GM18868 (cell line): ENCODE results near the gene SNX18.

ENCODE experiments used
- ATAC-seq: cut with Tn5 transposase; IDR thresholded peaks from one replicate; pipeline ENCODE4 v1.9.1; 2021; ENCODE audit warnings: mild to moderate bottlenecking, moderate library complexity; ENCODE audit not compliant: unreplicated experiment

SNX18 gene

GRCh38 chr5:54538156-54538555 is 20.6 kb downstream of the SNX18 start:
- ATAC-seq: no peak

GRCh38 chr5:54539001-54539400 is 21.4 kb downstream of the SNX18 start:
- ATAC-seq: no peak

- no peak for ATAC-seq
Observed at GRCh38 chr5:54540286-54540685, 22.7 kb downstream of the SNX18 start.

GRCh38 chr5:54541823-54542783 is 24.5 kb downstream of the SNX18 start:
- ATAC-seq: no peak

GRCh38 chr5:54544044-54544443 is 26.5 kb downstream of the SNX18 start:
- no peak for ATAC-seq

GRCh38 chr5:54545796-54546195 is 28.2 kb downstream of the SNX18 start:
- no peak for ATAC-seq

GRCh38 chr5:54547711-54548250 is 30.2 kb downstream of the SNX18 start:
- no peak for ATAC-seq

- no peak for ATAC-seq
Observed at GRCh38 chr5:54548565-54548964, 31.0 kb downstream of the SNX18 start.

GRCh38 chr5:54551292-54551691 is 33.7 kb downstream of the SNX18 start:
- no peak for ATAC-seq

GRCh38 chr5:54551926-54552325 is 34.4 kb downstream of the SNX18 start:
- no peak for ATAC-seq

- no peak for ATAC-seq
Observed at GRCh38 chr5:54552446-54552845, 34.9 kb downstream of the SNX18 start.

- no peak for ATAC-seq
Observed at GRCh38 chr5:54553659-54554207, 36.2 kb downstream of the SNX18 start.

GRCh38 chr5:54556141-54556540 is 38.6 kb downstream of the SNX18 start:
- ATAC-seq: no peak

- ATAC-seq: no peak
Observed at GRCh38 chr5:54558362-54558761, 40.8 kb downstream of the SNX18 start.

- ATAC-seq: no peak
Observed at GRCh38 chr5:54561651-54562050, 44.1 kb downstream of the SNX18 start.

- no peak for ATAC-seq
Observed at GRCh38 chr5:54563083-54563761, 45.7 kb downstream of the SNX18 start.

GRCh38 chr5:54567996-54568395 is 50.4 kb downstream of the SNX18 start:
- ATAC-seq: no peak

- no peak for ATAC-seq
Observed at GRCh38 chr5:54570916-54571315, 53.4 kb downstream of the SNX18 start.

GRCh38 chr5:54571462-54571861 is 53.9 kb downstream of the SNX18 start:
- no peak for ATAC-seq

- no peak for ATAC-seq
Observed at GRCh38 chr5:54573812-54574489, 56.4 kb downstream of the SNX18 start.

- no peak for ATAC-seq
Observed at GRCh38 chr5:54577528-54577927, 60.0 kb downstream of the SNX18 start.
